ENCODE results near the gene RAPGEF2.

DNA sequence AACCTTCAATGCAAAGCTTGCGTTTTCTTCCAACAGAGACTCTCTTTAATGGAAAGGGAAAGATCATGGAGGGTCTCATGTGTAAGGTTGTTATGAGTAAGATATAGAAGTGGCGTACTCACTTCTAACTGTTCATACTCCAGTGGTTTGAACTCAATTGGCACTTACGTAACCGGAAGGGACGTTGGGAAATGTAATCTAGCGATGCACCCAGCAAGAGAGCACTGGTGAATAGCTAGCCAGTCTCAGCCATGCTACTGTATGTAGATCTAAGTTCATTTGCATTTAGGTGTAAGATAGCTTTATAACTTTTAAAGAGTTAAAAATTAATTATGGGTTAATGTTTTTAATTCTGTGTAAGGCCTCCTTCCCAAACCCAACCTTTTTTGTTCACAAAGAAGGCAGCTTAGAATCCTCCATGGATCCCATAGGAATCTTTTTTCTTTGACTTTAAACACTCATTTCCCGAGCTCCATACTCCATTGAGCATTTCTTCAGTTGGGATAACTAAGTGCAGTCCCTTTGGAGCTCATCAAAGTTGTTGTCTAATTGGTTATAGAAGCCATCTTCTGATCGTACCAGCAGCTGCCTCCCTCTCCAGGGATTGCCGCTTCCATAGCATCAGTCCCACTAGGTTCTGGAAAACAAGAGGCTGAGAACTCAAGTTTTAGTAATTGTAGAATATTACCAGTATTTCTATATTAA is 191.1 kb downstream of the RAPGEF2 start:
- no peak for TF ChIP-seq POLR2A (IDR thresholded peaks at IDR 0.05)
- no peak for TF ChIP-seq CTCF (IDR thresholded peaks at IDR 0.05)
